HT1080 (cell line): ENCODE results near the gene UTS2. TPM values are rescaled to one million over a fixed set of nuclear protein-coding genes. Genes with fewer than 3 reads are reported as not detected.

Experiments
- DNase-seq: peaks from one replicate; pipeline ENCODE4 v3.0.0-alpha.2; 2015; ENCODE audit warnings: low read depth
- total RNA-seq: library from RNA; depleted of rRNA; stranded (reverse); fragments of >200 nt; shearing (Covaris generic); gene quantifications from 2 replicates; pipeline ENCODE4 v1.2.3, GENCODE V29; 2014

Gene UTS2
- total RNA-seq, 1 experiment from 2014 or later = not detected

- no peak for DNase-seq
These were observed 11.0 kb upstream of the UTS2 start for GRCh38 chr1:7863756-7864328.

- no peak for DNase-seq
These were observed 9.6 kb upstream of the UTS2 start for GRCh38 chr1:7862211-7863060.

DNA sequence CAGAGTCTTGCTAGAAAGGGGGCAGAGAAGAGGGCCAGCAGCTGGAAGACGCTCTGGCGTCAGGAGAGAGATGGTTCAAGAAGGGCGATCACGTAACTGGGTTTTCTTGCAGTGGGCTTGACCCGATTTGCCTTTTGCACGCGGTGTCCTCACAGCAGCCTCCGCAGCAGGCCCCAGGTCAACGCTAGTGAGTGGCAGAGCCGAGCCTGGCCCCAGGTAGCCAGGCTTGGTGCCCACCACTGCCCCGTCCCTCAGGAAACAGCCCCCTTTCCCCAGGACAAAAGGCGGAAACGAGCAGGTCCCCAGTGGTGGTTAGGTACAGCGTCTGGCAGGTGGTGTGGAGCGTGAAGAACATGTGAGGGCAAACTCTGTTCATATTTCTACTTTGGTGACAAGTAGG lies 8.6 kb upstream of the UTS2 start:
- no peak for DNase-seq

DNA sequence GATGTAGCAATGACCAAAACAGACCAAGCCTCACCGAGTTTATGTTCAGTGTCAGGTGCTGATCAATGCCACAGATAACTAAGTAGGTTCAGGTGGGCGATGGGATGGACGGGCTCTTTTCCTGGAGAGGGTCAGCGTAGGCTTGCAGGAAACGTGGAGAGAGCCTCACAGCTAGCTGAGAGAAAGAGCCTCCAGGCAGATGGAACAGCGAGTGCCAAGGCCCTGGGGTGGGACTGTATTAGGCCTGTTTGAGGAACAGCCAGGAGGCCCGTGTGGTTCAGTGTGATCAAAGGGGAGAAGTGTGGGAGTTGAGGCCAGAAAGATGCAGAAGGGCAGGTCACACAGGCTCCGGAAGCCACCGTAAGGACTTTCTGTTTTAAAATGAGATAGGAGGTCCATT lies 7.3 kb upstream of the UTS2 start:
- DNase-seq = no peak

DNA sequence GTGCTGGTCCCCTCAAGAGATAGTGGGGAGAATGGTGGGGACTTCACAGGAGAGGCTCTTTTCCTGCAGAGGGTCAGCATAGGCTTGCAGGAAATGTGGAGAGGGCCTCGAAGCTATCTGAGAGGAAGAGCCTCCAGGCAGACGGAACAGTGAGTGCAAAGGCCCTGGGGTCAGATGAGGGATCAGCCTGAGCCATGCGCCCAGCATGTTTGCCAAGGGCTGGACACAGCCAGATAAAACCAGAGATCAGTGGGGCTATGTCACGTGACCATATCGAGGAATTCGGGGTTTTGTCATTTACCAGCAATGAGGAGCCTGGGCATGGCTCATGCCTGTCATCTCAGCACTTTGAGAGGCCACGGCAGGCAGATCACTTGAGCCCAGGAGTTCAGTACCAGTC lies 6.5 kb upstream of the UTS2 start:
- no peak for DNase-seq

DNA sequence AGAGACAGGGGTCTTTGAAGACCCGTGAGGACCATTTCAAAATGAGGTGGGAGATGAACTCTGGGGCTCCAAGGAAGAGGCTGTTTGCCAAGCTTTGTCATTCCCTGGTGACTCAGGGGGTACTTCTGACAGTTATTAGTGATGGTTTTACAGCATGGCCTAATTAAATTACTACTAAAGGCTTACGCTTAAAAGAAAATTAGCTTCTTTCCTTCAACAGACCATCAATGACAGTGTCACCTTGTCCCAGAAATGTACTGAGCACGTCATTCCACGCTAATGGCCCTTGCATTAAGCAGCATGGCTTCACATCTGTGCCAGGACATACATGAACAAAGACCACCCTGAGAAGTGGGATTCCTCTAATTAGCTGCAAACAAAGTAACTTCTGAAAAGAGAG lies 5.1 kb upstream of the UTS2 start:
- no peak for DNase-seq

- DNase-seq = no peak
These were observed 4.1 kb upstream of the UTS2 start for GRCh38 chr1:7857000-7857399.

- DNase-seq = no peak
These were observed 3.5 kb upstream of the UTS2 start for GRCh38 chr1:7856345-7856744.

- DNase-seq = no peak
These were observed 790 bp upstream of the UTS2 start for GRCh38 chr1:7853684-7854026.

GRCh38 chr1:7850786-7851185 lies 2.1 kb downstream of the UTS2 start:
- DNase-seq = no peak

- DNase-seq = peak; percentile 61
These were observed 5.3 kb downstream of the UTS2 start for GRCh38 chr1:7847599-7847998.

GRCh38 chr1:7846656-7847055 lies 6.2 kb downstream of the UTS2 start:
- no peak for DNase-seq

DNA sequence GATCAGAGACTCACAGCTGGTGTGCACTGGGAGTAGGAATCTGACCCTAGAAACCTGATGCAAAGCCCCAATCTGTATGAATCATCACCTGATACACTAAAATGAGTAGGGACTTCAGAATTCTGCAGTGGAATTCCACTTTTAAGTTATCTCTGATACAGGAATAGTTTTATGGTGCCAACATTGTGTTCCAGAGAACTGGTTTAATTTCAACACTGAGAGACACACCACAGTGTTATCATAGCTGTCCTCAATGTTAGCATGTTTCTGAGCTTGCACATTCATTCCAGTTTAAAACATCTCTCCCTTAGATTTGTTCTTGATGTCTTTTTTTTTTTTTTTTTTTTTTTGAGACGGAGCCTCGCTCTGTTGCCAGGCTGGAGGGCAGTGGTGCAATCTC lies 7.1 kb downstream of the UTS2 start:
- no peak for DNase-seq

DNA sequence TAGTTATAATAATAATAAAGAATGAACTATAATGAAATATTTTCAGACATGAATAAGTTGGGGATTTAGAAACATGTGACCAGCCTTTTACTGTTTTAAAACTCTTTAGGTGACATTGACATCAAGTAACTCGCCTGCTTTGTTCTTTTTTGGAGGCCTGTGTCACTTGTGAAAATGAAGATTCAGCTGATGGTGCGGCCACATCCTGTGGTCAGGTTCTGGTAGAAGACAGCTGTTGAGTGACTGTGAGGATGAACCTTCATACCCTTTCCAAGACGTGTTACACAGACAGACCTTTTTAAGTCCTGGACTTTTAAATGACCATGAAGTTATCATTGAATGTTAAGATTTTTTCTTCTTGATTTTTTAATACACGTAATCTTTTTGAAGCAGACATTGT lies 10.3 kb downstream of the UTS2 start:
- no peak for DNase-seq

DNA sequence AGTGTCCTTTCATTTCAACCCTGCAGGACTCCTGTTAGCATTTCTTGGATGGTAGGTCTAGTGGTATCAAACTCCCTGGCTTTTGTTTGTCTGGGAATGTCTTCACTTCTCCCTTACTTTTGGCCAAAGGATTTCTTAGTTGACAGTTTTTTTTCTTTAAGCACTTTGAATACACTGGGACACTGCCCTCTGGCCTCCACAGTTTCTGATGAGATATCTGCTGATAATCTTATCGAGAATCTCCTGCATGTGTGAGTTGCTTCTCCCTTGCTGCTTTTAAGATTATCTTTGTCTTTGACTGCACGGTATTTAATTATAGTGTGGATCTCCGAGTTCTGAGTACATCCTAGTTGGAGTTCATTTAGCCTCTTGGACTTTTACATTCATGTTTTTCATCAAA lies 13.3 kb downstream of the UTS2 start:
- no peak for DNase-seq

DNA sequence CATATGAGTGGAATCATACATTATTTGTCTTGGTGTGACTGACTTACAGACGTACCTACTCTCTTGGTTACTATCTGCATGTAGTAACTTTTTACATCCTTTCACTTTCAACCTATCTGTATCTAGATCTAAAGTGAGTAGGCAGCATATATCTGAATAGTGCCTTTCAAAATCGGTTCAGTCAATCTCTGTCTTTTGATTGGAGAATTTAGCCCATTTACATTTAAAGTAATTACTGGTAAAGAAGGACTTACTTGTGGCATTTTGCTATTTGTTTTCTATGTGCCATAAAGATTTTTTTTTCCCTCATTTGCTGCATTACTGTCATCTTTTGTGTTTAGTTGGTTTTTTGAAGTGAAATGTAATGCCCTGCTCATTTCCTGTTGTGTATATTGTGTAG lies 14.2 kb downstream of the UTS2 start:
- DNase-seq = no peak

- DNase-seq = no peak
These were observed 19.8 kb downstream of the UTS2 start for GRCh38 chr1:7833035-7833434.

GRCh38 chr1:7831458-7831857 lies 21.4 kb downstream of the UTS2 start:
- DNase-seq = no peak

- no peak for DNase-seq
These were observed 25.5 kb downstream of the UTS2 start for GRCh38 chr1:7827126-7827955.

GRCh38 chr1:7826363-7826762 lies 26.5 kb downstream of the UTS2 start:
- no peak for DNase-seq

DNA sequence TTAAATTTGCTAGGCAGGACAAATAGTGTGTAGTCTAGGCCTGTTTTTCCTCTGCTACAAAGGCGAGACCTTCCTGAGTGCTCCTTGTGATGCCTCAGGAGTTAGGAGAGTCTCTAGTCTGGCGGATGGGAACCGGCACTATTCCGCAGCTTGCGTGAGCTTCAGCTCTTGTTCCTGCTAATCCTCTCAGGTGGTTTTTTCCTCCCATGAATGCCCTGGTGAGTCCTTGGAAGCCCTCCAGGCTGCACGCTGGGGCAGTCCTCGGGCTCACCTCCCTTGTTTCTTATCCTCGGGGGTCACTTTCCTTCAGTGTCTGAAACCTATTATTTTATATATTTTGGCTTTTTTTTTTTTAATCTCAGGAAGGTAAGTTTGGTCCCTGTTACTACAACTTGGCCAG lies 28.2 kb downstream of the UTS2 start:
- no peak for DNase-seq

DNA sequence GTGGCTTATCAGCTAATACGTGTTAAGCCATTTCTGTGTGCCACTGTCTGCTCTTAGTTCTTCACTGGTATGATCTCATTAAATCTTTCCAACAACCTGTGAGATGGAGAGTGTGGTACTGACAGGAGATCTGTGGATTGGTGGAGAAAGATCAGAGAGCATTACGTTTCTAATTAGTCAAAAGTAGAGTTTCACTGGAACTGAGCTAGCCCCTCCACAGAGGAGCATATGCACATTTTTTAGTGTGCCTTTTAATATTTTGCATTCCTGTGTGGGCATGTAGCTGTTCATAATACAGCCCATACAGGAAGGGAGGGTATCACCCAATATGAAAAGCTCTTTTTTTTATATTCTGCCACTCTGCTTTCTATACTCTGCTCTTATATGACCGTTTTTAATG lies 31.6 kb downstream of the UTS2 start:
- no peak for DNase-seq
